Renal cortex interstitium (tissue), 15 donors: ENCODE measurements around the gene PLTP. TPM values are rescaled to one million over a fixed set of nuclear protein-coding genes. Genes with fewer than 3 reads are reported as not detected.
"Not testable (repeated sequence)": the region's sequence is repeated elsewhere in the genome, so short reads cannot be mapped to it uniquely, and the experiment has no call there.

Experiments
- DNase-seq, 11 donors: peaks; one replicate each; pipeline ENCODE4 v3.0.0-alpha.2; 2013; ENCODE audit warnings: low read depth in 9 of 11, low spot score in 4 of 11; ENCODE audit errors: extremely low read depth in 1 of 11
- long read RNA-seq, 16 experiments: transcript quantifications; one replicate each; lab custom pipeline, GENCODE V29; 2026
- polyA plus RNA-seq, 3 donors: library from polyadenylated mRNA; unstranded; fragments of 120-200 nt; gene quantifications; one replicate each; pipeline ENCODE4 v1.2.1, GENCODE V29; 2013; ENCODE audit not compliant: insufficient read length in 3 of 3

The PLTP gene
- polyA plus RNA-seq = 100 to 1,000 TPM; 115 to 141 (median 141) TPM
- long read RNA-seq, donor 1, transcript PLTP-203 (16 exons, 1,743 nt) = major isoform, 38 of 48 reads
- long read RNA-seq, donor 1, partial matches to known transcripts = 10 of 48 reads
- long read RNA-seq, donor 1, other reads (novel, unspliced or antisense) = 0 of 48 reads
- long read RNA-seq, donor 2, transcript PLTP-203 (16 exons, 1,743 nt) = major isoform, 40 of 65 reads
- long read RNA-seq, donor 2, partial matches to known transcripts = 23 of 65 reads
- long read RNA-seq, donor 2, other reads (novel, unspliced or antisense) = 0 of 65 reads
- long read RNA-seq, donor 3, transcript PLTP-203 (16 exons, 1,743 nt) = major isoform, 68 of 94 reads
- long read RNA-seq, donor 3, partial matches to known transcripts = 23 of 94 reads
- long read RNA-seq, donor 3, other reads (novel, unspliced or antisense) = 0 of 94 reads
- long read RNA-seq, donor 4, transcript PLTP-203 (16 exons, 1,743 nt) = major isoform, 27 of 35 reads
- long read RNA-seq, donor 4, partial matches to known transcripts = 6 of 35 reads
- long read RNA-seq, donor 4, other reads (novel, unspliced or antisense) = 0 of 35 reads
- long read RNA-seq, donor 5, transcript PLTP-201 (15 exons, 1,731 nt) = minor isoform, 7 of 83 reads
- long read RNA-seq, donor 5, transcript PLTP-203 (16 exons, 1,743 nt) = major isoform, 64 of 83 reads
- long read RNA-seq, donor 5, partial matches to known transcripts = 10 of 83 reads
- long read RNA-seq, donor 5, other reads (novel, unspliced or antisense) = 0 of 83 reads
- long read RNA-seq, donor 6, transcript PLTP-203 (16 exons, 1,743 nt) = major isoform, 39 of 58 reads
- long read RNA-seq, donor 6, partial matches to known transcripts = 13 of 58 reads
- long read RNA-seq, donor 6, other reads (novel, unspliced or antisense) = 0 of 58 reads
- long read RNA-seq, donor 7, transcript PLTP-203 (16 exons, 1,743 nt) = major isoform, 36 of 57 reads
- long read RNA-seq, donor 7, partial matches to known transcripts = 20 of 57 reads
- long read RNA-seq, donor 7, other reads (novel, unspliced or antisense) = 0 of 57 reads
- long read RNA-seq, donor 8, transcript PLTP-203 (16 exons, 1,743 nt) = major isoform, 78 of 92 reads
- long read RNA-seq, donor 8, partial matches to known transcripts = 11 of 92 reads
- long read RNA-seq, donor 8, other reads (novel, unspliced or antisense) = 0 of 92 reads
- long read RNA-seq, donor 9, transcript PLTP-203 (16 exons, 1,743 nt) = major isoform, 64 of 110 reads
- long read RNA-seq, donor 9, partial matches to known transcripts = 44 of 110 reads
- long read RNA-seq, donor 9, other reads (novel, unspliced or antisense) = 0 of 110 reads
- long read RNA-seq, donor 10, transcript PLTP-203 (16 exons, 1,743 nt) = major isoform, 35 of 44 reads
- long read RNA-seq, donor 10, partial matches to known transcripts = 7 of 44 reads
- long read RNA-seq, donor 10, other reads (novel, unspliced or antisense) = 0 of 44 reads
- long read RNA-seq, donor 11, transcript PLTP-203 (16 exons, 1,743 nt) = major isoform, 43 of 43 reads
- long read RNA-seq, donor 11, partial matches to known transcripts = 0 of 43 reads
- long read RNA-seq, donor 11, other reads (novel, unspliced or antisense) = 0 of 43 reads
- long read RNA-seq, donor 12, transcript PLTP-203 (16 exons, 1,743 nt) = major isoform, 17 of 20 reads
- long read RNA-seq, donor 12, partial matches to known transcripts = 0 of 20 reads
- long read RNA-seq, donor 12, other reads (novel, unspliced or antisense) = 0 of 20 reads
- long read RNA-seq, donor 13, transcript PLTP-203 (16 exons, 1,743 nt) = major isoform, 68 of 128 reads
- long read RNA-seq, donor 13, partial matches to known transcripts = 53 of 128 reads
- long read RNA-seq, donor 13, other reads (novel, unspliced or antisense) = 0 of 128 reads
- long read RNA-seq, donor 14, transcript PLTP-203 (16 exons, 1,743 nt) = major isoform, 26 of 26 reads
- long read RNA-seq, donor 14, partial matches to known transcripts = 0 of 26 reads
- long read RNA-seq, donor 14, other reads (novel, unspliced or antisense) = 0 of 26 reads
- long read RNA-seq, donor 15, transcript PLTP-203 (16 exons, 1,743 nt) = major isoform, 21 of 29 reads
- long read RNA-seq, donor 15, partial matches to known transcripts = 6 of 29 reads
- long read RNA-seq, donor 15, other reads (novel, unspliced or antisense) = 0 of 29 reads
- long read RNA-seq, donor 16, transcript PLTP-203 (16 exons, 1,743 nt) = major isoform, 102 of 123 reads
- long read RNA-seq, donor 16, partial matches to known transcripts = 16 of 123 reads
- long read RNA-seq, donor 16, other reads (novel, unspliced or antisense) = 0 of 123 reads

GRCh38 chr20:45911486-45912343 is at the start of gene PLTP:
TSS of gene PLTP (minus strand) at chr20:45912155. CDS start at chr20:45911452, 703 bp downstream.
- peak in 4 of 11 donors; percentile 57 to 77 (median 65) for DNase-seq

- no peak for DNase-seq
These were observed 48.1 kb upstream of the PLTP start for GRCh38 chr20:45959956-45960630.

GRCh38 chr20:45959126-45959525 is 47.2 kb upstream of the PLTP start:
- no peak for DNase-seq

GRCh38 chr20:45958593-45958992 is 46.6 kb upstream of the PLTP start:
- no peak for DNase-seq

- DNase-seq = no peak
These were observed 45.3 kb upstream of the PLTP start for GRCh38 chr20:45957021-45957941.

- not testable (repeated sequence) for DNase-seq
These were observed 44.4 kb upstream of the PLTP start for GRCh38 chr20:45956326-45956725.

- DNase-seq = no peak
These were observed 41.7 kb upstream of the PLTP start for GRCh38 chr20:45953672-45954071.

GRCh38 chr20:45952861-45953260 is 40.9 kb upstream of the PLTP start:
- no peak for DNase-seq

- no peak for DNase-seq
These were observed 40.2 kb upstream of the PLTP start for GRCh38 chr20:45951925-45952834.

- DNase-seq = no peak
These were observed 38.3 kb upstream of the PLTP start for GRCh38 chr20:45950330-45950646.

- DNase-seq = no peak
These were observed 37.8 kb upstream of the PLTP start for GRCh38 chr20:45949542-45950329.

- DNase-seq = no peak
These were observed 37.0 kb upstream of the PLTP start for GRCh38 chr20:45948742-45949541.
